HUES48 (cell line): ENCODE data around the gene OARD1.

Experiments
- H3K27ac ChIP-seq: one replicate; pipeline ENCODE4 v1.7.0; 2013; ENCODE audit warnings: low read depth, low read length, inconsistent platforms
- H3K27me3 ChIP-seq: 2 replicates; pipeline ENCODE4 v1.6.1; 2013; ENCODE audit warnings: mild to moderate bottlenecking, low read length; ENCODE audit not compliant: control insufficient read depth, insufficient read depth
- H3K36me3 ChIP-seq: 2 replicates; pipeline ENCODE4 v1.6.1; 2013; ENCODE audit warnings: low read length; ENCODE audit not compliant: control insufficient read depth, insufficient read depth
- H3K4me1 ChIP-seq: 2 replicates; pipeline ENCODE4 v1.6.1; 2013; ENCODE audit warnings: mild to moderate bottlenecking, low read length; ENCODE audit not compliant: control insufficient read depth, insufficient read depth
- H3K4me3 ChIP-seq: 2 replicates; pipeline ENCODE4 v1.5.1; 2013; ENCODE audit warnings: mild to moderate bottlenecking, low read depth, low read length
- H3K9ac ChIP-seq: 2 replicates; pipeline ENCODE4 v1.6.1; 2013; ENCODE audit warnings: mild to moderate bottlenecking, low read depth, low read length, moderate library complexity
- H3K9me3 ChIP-seq: 2 replicates; pipeline ENCODE4 v1.6.1; 2013; ENCODE audit warnings: low read length; ENCODE audit not compliant: control insufficient read depth, insufficient read depth

The OARD1 gene

GRCh38 chr6:41059556-41059955 lies 12.6 kb downstream of the OARD1 start:
- Histone ChIP-seq H3K27me3 (no peaks in the 10 kb centered on the region), H3K9me3 (no peaks in the 10 kb centered on the region), H3K9ac (no peak overlapping the region), H3K4me1 (peaks cover 15% of the 10 kb centered on the region; the same call in 1 of the 2 replicates), H3K27ac (no peak overlapping the region), H3K4me3 (no peak overlapping the region), H3K36me3 (peaks cover 9% of the 10 kb centered on the region)

- Histone ChIP-seq H3K4me3 (no peak overlapping the region), H3K36me3 (peaks cover under 1% of the 10 kb centered on the region), H3K27me3 (no peaks in the 10 kb centered on the region), H3K9ac (no peak overlapping the region), H3K27ac (no peak overlapping the region), H3K4me1 (peaks cover 15% of the 10 kb centered on the region; the same call in 1 of the 2 replicates), H3K9me3 (no peaks in the 10 kb centered on the region)
Measured at GRCh38 chr6:41058783-41059181, 13.4 kb downstream of the OARD1 start.

- peaks cover 15% of the 10 kb centered on the region; the same call in 1 of the 2 replicates for H3K4me1 ChIP-seq
- no peak overlapping the region for H3K27ac ChIP-seq
- no peak overlapping the region for H3K4me3 ChIP-seq
- no peaks in the 10 kb centered on the region for H3K9me3 ChIP-seq
- no peak overlapping the region for H3K9ac ChIP-seq
- H3K36me3 ChIP-seq = no peaks in the 10 kb centered on the region
- no peaks in the 10 kb centered on the region for H3K27me3 ChIP-seq
Measured at GRCh38 chr6:41056768-41057490, 15.2 kb downstream of the OARD1 start.

- no peaks in the 10 kb centered on the region for H3K36me3 ChIP-seq
- H3K4me1 ChIP-seq = peaks cover 15% of the 10 kb centered on the region; the same call in 1 of the 2 replicates
- H3K27me3 ChIP-seq = no peaks in the 10 kb centered on the region
- H3K27ac ChIP-seq = no peak overlapping the region
- H3K9ac ChIP-seq = no peak overlapping the region
- H3K4me3 ChIP-seq = no peak overlapping the region
- H3K9me3 ChIP-seq = no peaks in the 10 kb centered on the region
Measured at GRCh38 chr6:41055149-41055548, 17.0 kb downstream of the OARD1 start.

GRCh38 chr6:41054511-41054910 lies 17.6 kb downstream of the OARD1 start:
- Histone ChIP-seq H3K27ac (no peak overlapping the region), H3K4me3 (no peak overlapping the region), H3K9me3 (no peaks in the 10 kb centered on the region), H3K36me3 (no peaks in the 10 kb centered on the region), H3K9ac (no peak overlapping the region), H3K4me1 (peaks cover 9% of the 10 kb centered on the region; the same call in 1 of the 2 replicates), H3K27me3 (no peaks in the 10 kb centered on the region)

- Histone ChIP-seq H3K9me3 (no peaks in the 10 kb centered on the region), H3K36me3 (no peaks in the 10 kb centered on the region), H3K9ac (no peak within 1 kb of the TSS), H3K27ac (no peak within 1 kb of the TSS), H3K27me3 (no peaks in the 10 kb centered on the region), H3K4me3 (no peak within 1 kb of the TSS), H3K4me1 (no peaks in the 10 kb centered on the region; the same call in 1 of the 2 replicates)
Measured at GRCh38 chr6:41053041-41053440, 19.1 kb downstream of the OARD1 start, which contains the start of gene APOBEC2. Gene APOBEC2, plus strand, starts transcription at chr6:41053202. Its CDS starts 146 bp downstream, at chr6:41053348.

GRCh38 chr6:41051873-41052272 lies 20.3 kb downstream of the OARD1 start:
- H3K27ac ChIP-seq = no peak overlapping the region

GRCh38 chr6:41050536-41050935 lies 21.6 kb downstream of the OARD1 start:
- no peaks in the 10 kb centered on the region for H3K9me3 ChIP-seq
- no peak overlapping the region for H3K9ac ChIP-seq
- no peaks in the 10 kb centered on the region for H3K27me3 ChIP-seq
- no peaks in the 10 kb centered on the region for H3K36me3 ChIP-seq
- no peak overlapping the region for H3K4me3 ChIP-seq
- no peaks in the 10 kb centered on the region; the same call in 1 of the 2 replicates for H3K4me1 ChIP-seq
- no peak overlapping the region for H3K27ac ChIP-seq

More at GRCh38 chr6:41051873-41052272, 20.3 kb downstream of the OARD1 start:
- H3K4me3 ChIP-seq = no peak overlapping the region
- no peaks in the 10 kb centered on the region for H3K27me3 ChIP-seq
- H3K36me3 ChIP-seq = no peaks in the 10 kb centered on the region
- H3K4me1 ChIP-seq = no peaks in the 10 kb centered on the region; the same call in 1 of the 2 replicates
- H3K9ac ChIP-seq = no peak overlapping the region
- no peaks in the 10 kb centered on the region for H3K9me3 ChIP-seq

- H3K27me3 ChIP-seq = no peaks in the 10 kb centered on the region
- no peaks in the 10 kb centered on the region for H3K9me3 ChIP-seq
- H3K4me1 ChIP-seq = no peaks in the 10 kb centered on the region; the same call in 1 of the 2 replicates
- no peak overlapping the region for H3K27ac ChIP-seq
- H3K9ac ChIP-seq = no peak overlapping the region
- H3K4me3 ChIP-seq = no peak overlapping the region
- H3K36me3 ChIP-seq = no peaks in the 10 kb centered on the region
Measured at GRCh38 chr6:41049955-41050354, 22.2 kb downstream of the OARD1 start.

GRCh38 chr6:41049521-41049920 lies 22.6 kb downstream of the OARD1 start:
- Histone ChIP-seq H3K4me3 (no peak overlapping the region), H3K27me3 (no peaks in the 10 kb centered on the region), H3K9me3 (no peaks in the 10 kb centered on the region), H3K4me1 (no peaks in the 10 kb centered on the region; the same call in 1 of the 2 replicates), H3K27ac (no peak overlapping the region), H3K36me3 (no peaks in the 10 kb centered on the region), H3K9ac (no peak overlapping the region)
